Neuron (in vitro differentiated cells): ENCODE measurements around the gene GTF2H2C.
"Not testable (repeated sequence)": the region's sequence is repeated elsewhere in the genome, so short reads cannot be mapped to it uniquely, and the experiment has no call there.

Experiments
- H2AFZ ChIP-seq: one replicate; pipeline ENCODE4 v1.6.1; 2013; ENCODE audit warnings: low read depth, mild to moderate bottlenecking, inconsistent platforms, low read length, moderate library complexity
- H3K27me3 ChIP-seq: one replicate; pipeline ENCODE4 v1.6.1; 2013; ENCODE audit warnings: low read length; ENCODE audit not compliant: insufficient read depth
- H3K36me3 ChIP-seq: one replicate; pipeline ENCODE4 v1.6.1; 2013; ENCODE audit warnings: low read length; ENCODE audit not compliant: insufficient read depth
- H3K4me1 ChIP-seq: one replicate; pipeline ENCODE4 v1.6.1; 2013; ENCODE audit warnings: low read length; ENCODE audit not compliant: insufficient read depth
- H3K4me3 ChIP-seq: 2 replicates; pipeline ENCODE4 v1.5.1; 2013; ENCODE audit warnings: mild to moderate bottlenecking, low read length, moderate library complexity
- H3K9me3 ChIP-seq: one replicate; pipeline ENCODE4 v1.6.1; 2013; ENCODE audit warnings: low read length

GTF2H2C gene

DNA sequence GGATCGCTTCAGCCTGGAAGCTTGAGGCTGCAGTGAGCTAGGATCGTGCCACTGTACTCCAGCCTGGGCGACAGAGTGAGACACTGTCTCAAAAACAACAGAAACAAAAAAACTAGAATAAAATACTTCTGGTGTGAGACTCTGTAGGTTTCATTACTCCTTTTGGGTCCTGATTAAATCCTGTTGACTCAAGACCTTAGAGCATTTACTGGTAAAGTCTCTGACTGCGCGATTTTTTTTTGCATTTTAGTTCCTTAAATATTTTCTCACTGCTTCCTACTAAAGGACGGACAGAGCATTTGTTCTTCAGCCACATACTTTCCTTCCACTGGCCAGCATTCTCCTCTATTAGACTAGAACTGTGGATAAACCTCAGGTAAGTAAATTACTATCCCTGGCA lies 46.8 kb downstream of the GTF2H2C start:
- H2AFZ ChIP-seq, H3K9me3 ChIP-seq, H3K27me3 ChIP-seq, H3K4me3 ChIP-seq, H3K36me3 ChIP-seq, H3K4me1 ChIP-seq: not testable (repeated sequence)

GRCh38 chr5:69607750-69608149 lies 47.8 kb downstream of the GTF2H2C start:
- H2AFZ ChIP-seq, H3K9me3 ChIP-seq, H3K4me1 ChIP-seq, H3K36me3 ChIP-seq, H3K27me3 ChIP-seq, H3K4me3 ChIP-seq: not testable (repeated sequence)

DNA sequence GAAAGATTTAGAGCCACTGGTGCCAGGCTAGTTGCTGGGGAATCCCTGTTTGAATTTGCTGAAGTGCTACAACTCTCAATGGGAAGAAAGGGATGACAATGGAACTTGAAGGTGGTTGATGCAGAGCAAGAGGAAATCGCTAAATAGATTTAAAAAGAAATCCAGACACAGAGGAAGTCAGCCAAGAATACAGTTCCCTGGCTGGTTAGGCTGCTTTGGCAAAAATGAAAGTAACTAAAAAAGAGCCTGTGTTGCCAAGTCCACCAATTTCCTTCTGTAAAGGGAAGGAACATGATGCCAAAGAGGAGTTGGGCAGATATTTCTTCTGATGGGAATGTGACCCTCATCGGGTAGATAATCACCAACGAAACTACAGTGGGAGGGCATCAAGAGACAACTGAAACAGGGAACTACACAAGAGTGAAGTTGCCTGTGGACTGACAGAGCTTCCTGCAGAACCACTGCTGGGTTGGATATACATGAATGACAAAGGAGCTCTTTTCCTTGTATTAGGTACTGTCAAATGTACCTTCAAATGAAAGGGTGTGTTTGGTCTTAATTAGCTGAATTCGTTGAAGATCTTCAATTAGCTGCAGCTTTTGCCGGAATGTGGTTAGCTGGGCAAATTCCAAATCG lies 49.0 kb downstream of the GTF2H2C start:
- H3K4me1 ChIP-seq, H3K9me3 ChIP-seq, H2AFZ ChIP-seq, H3K4me3 ChIP-seq, H3K27me3 ChIP-seq, H3K36me3 ChIP-seq: not testable (repeated sequence)

DNA sequence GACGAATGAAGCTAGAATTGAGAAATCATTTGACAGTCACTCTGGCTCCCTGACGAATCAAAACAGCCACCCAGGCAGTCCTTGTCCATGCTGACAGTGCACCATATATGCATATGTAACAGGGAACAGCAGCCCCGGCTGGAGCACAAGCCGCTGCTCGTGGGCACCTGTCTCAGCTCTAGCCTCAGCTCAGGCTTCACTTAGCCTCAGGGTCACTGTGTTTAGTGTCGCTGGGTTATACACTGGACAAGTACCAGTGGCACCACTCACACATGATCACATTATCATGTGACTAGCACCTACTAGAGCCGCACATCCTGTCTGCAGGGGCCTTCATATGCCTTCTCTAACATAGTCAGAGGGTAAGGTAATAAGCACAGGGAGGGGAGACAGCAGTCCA lies 54.9 kb downstream of the GTF2H2C start:
- not testable (repeated sequence) for H3K36me3 ChIP-seq, H3K9me3 ChIP-seq, H3K27me3 ChIP-seq, H2AFZ ChIP-seq, H3K4me3 ChIP-seq, H3K4me1 ChIP-seq

DNA sequence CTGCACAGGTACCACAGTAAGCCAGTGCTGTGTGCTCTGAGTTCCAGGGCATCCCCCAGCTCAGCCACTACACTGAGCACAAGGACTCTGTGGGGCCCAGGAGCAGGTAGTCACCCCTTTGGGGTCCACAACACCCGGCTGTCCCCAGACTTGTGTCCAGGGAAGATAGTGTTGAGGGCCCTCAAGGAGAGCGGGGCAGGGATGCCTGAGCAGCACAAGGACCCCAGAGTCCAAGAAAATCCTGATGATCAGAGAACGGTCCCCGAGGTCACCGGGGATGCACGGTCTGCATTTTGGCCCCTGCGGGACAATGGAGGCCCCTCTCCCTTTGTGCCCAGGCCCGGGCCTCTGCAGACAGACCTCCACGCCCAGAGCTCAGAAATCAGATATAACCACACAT lies 71.9 kb downstream of the GTF2H2C start:
- not testable (repeated sequence) for H3K9me3 ChIP-seq, H2AFZ ChIP-seq, H3K4me1 ChIP-seq, H3K36me3 ChIP-seq, H3K27me3 ChIP-seq, H3K4me3 ChIP-seq
